Liver (tissue), 9 donors: ENCODE data around the gene LTA4H. TPM values are rescaled to one million over a fixed set of nuclear protein-coding genes. Genes with fewer than 3 reads are reported as not detected.

ENCODE experiments used
- DNase-seq: peaks from one replicate; pipeline ENCODE4 v3.0.0-alpha.2; 2017; ENCODE audit warnings: low spot score
- H3K27ac ChIP-seq, 2 donors: one replicate each; pipeline ENCODE4 v1.7.0; 2013; ENCODE audit warnings: inconsistent platforms in 2 of 2, low read length in 2 of 2, control low read depth in 1 of 2, low read depth in 1 of 2, mild to moderate bottlenecking in 1 of 2
- H3K27me3 ChIP-seq, 4 donors: one replicate each; pipeline versions ENCODE4 v1.6.1 to v1.7.0; 2013; ENCODE audit warnings: low read length in 3 of 4, inconsistent platforms in 1 of 4, mild to moderate bottlenecking in 1 of 4, moderate library complexity in 1 of 4; ENCODE audit not compliant: control insufficient read depth in 4 of 4, insufficient read depth in 4 of 4
- H3K36me3 ChIP-seq, 4 donors: one replicate each; pipeline versions ENCODE4 v1.6.1 to v1.7.0; 2013; ENCODE audit warnings: low read length in 3 of 4, mild to moderate bottlenecking in 3 of 4, low read depth in 1 of 4, moderate library complexity in 1 of 4; ENCODE audit not compliant: control insufficient read depth in 4 of 4, insufficient read depth in 3 of 4
- H3K4me1 ChIP-seq, 4 donors: one replicate each; pipeline versions ENCODE4 v1.6.1 to v1.7.0; 2013; ENCODE audit warnings: low read length in 3 of 4, mild to moderate bottlenecking in 3 of 4, moderate library complexity in 1 of 4; ENCODE audit not compliant: control insufficient read depth in 4 of 4, insufficient read depth in 4 of 4
- H3K4me3 ChIP-seq, 3 donors: one replicate each; pipeline versions ENCODE4 v1.6.1 to v1.7.0; 2013; ENCODE audit warnings: low read length in 3 of 3, control low read depth in 1 of 3, low read depth in 1 of 3, mild to moderate bottlenecking in 1 of 3
- H3K9ac ChIP-seq, 2 donors: one replicate each; pipeline ENCODE4 v1.7.0; 2013; ENCODE audit warnings: low read length in 2 of 2, mild to moderate bottlenecking in 2 of 2, moderate library complexity in 2 of 2, control low read depth in 1 of 2, low read depth in 1 of 2
- H3K9me3 ChIP-seq, 4 donors: one replicate each; pipeline versions ENCODE4 v1.6.1 to v1.7.0; 2013; ENCODE audit warnings: low read length in 3 of 4; ENCODE audit not compliant: control insufficient read depth in 4 of 4
- FOXA1 ChIP-seq: IDR thresholded peaks from 2 replicates; pipeline ENCODE4 v1.6.1; 2016; ENCODE audit warnings: antibody characterized with exemption
- GABPA ChIP-seq, 2 donors: IDR thresholded peaks in 1 of 2; conservative IDR thresholded peaks in 1 of 2; 2 replicates each; pipeline ENCODE4 v1.6.1; 2016; ENCODE audit warnings: antibody characterized with exemption in 2 of 2, mild to moderate bottlenecking in 1 of 2, moderate library complexity in 1 of 2
- NR2F2 ChIP-seq: IDR thresholded peaks from 2 replicates; pipeline ENCODE4 v1.6.1; 2016; ENCODE audit warnings: antibody characterized with exemption
- SP1 ChIP-seq: IDR thresholded peaks from 2 replicates; pipeline ENCODE4 v1.6.1; 2018; ENCODE audit warnings: antibody characterized with exemption, mild to moderate bottlenecking
- TAF1 ChIP-seq: conservative IDR thresholded peaks from 2 replicates; pipeline ENCODE4 v1.6.1; 2016; ENCODE audit warnings: antibody characterized with exemption, mild to moderate bottlenecking
- WGBS: extraction: QIAGEN DNeasy Blood & Tissue Kit; methylation state at CpG from one replicate; pipeline ENCODE4 v1.1.7; 2013; 5-methylcytosine and 5-hydroxymethylcytosine counted together
- polyA plus RNA-seq, 2 donors: library from polyadenylated mRNA; stranded (reverse) in 1 of 2; unstranded in 1 of 2; fragments of 200-250 nt in 1 of 2; fragments of >200 nt in 1 of 2; fragmentation: Nextera tagmentation in 1 of 2; extraction: Ambion mirVana in 1 of 2; gene quantifications; one replicate each; pipeline versions ENCODE4 v1.2.1 to v1.2.3, GENCODE V29; 2013 to 2015
- total RNA-seq, 2 donors: library from RNA; depleted of rRNA; stranded (reverse); fragments of >200 nt; gene quantifications; one replicate each; pipeline ENCODE4 v1.2.3, GENCODE V29; 2014
- TF ChIP-seq, protein P1 (sequence below): IDR thresholded peaks from 2 replicates; pipeline ENCODE4 v1.6.1; 2016; ENCODE audit warnings: antibody characterized with exemption, mild to moderate bottlenecking
- TF ChIP-seq, protein P2 (sequence below): fragments of 150-350 bp; IDR thresholded peaks from 2 replicates; pipeline ENCODE4 v1.5.1; 2017; ENCODE audit warnings: improper control_type of control experiment, low read depth, low read length; ENCODE audit not compliant: missing input control
- TF ChIP-seq, protein P3 (sequence below): IDR thresholded peaks from 2 replicates; pipeline ENCODE4 v1.6.1; 2016; ENCODE audit warnings: antibody characterized with exemption
- donor health status: healthy.
- donor health status: healthy.
- donor health status: healthy.
- donor health status: healthy.
- donor health status: healthy.

LTA4H gene
- total and polyA plus RNA-seq, 4 donors = 16.6 to 34.5 (median 20.9) TPM

- Histone ChIP-seq H3K27me3 (no peaks in the 10 kb centered on the region), H3K4me3 (no peak overlapping the region), H3K36me3 (no peaks in the 10 kb centered on the region), H3K9ac (no peak overlapping the region), H3K4me1 (peaks cover 0 to 4% (median 1%) of the 10 kb centered on the region in 4 donors), H3K27ac (peak overlapping the region; percentile 23 to 50), H3K9me3 (no peaks in the 10 kb centered on the region)
- no peak for DNase-seq
- 86% methylated on average over 5 of the region's 5 CpGs for WGBS
- TF ChIP-seq, protein P1, sequence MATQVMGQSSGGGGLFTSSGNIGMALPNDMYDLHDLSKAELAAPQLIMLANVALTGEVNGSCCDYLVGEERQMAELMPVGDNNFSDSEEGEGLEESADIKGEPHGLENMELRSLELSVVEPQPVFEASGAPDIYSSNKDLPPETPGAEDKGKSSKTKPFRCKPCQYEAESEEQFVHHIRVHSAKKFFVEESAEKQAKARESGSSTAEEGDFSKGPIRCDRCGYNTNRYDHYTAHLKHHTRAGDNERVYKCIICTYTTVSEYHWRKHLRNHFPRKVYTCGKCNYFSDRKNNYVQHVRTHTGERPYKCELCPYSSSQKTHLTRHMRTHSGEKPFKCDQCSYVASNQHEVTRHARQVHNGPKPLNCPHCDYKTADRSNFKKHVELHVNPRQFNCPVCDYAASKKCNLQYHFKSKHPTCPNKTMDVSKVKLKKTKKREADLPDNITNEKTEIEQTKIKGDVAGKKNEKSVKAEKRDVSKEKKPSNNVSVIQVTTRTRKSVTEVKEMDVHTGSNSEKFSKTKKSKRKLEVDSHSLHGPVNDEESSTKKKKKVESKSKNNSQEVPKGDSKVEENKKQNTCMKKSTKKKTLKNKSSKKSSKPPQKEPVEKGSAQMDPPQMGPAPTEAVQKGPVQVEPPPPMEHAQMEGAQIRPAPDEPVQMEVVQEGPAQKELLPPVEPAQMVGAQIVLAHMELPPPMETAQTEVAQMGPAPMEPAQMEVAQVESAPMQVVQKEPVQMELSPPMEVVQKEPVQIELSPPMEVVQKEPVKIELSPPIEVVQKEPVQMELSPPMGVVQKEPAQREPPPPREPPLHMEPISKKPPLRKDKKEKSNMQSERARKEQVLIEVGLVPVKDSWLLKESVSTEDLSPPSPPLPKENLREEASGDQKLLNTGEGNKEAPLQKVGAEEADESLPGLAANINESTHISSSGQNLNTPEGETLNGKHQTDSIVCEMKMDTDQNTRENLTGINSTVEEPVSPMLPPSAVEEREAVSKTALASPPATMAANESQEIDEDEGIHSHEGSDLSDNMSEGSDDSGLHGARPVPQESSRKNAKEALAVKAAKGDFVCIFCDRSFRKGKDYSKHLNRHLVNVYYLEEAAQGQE = no peak
- no peak for TF ChIP-seq FOXA1
These were observed 18.3 kb upstream of the LTA4H start for GRCh38 chr12:96053476-96054243.

DNA sequence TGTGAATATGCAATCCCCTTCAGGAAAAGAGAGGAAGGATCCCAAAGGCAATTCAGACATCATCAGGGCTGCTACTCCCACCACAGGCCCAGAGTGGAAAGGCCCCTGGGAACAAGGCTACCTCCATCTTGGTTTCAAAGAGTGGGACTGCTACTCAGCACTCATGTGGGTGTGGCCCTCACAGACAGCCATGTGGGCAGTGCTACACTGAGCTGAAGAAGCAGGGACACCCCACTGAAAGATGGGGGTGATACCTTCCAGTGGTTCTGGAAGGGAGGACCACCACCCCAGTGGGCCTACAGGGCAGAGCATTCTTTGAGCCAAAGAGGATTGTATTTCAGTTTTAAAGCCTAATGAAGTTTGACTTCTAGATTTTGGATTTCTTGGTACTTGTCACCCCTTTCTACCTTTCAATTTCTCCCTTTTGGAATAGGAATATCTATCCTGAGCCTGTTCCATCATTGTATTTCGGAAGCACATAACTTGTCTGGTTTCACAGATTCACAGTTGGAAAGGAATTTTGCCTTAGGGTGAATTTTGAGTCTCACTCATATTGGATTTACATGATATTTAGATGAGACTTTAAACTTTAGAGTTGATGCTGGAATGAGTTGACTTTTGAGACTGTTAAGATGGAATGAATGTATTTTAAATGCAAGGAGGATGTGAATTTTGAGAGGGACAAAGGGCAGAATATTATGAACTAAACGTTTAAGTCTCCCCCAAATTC, 16.5 kb upstream of the LTA4H start:
- no peaks in the 10 kb centered on the region for H3K9me3 ChIP-seq
- peaks cover 8 to 22% (median 19%) of the 10 kb centered on the region in 4 donors for H3K4me1 ChIP-seq
- no peak overlapping the region for H3K9ac ChIP-seq
- H3K27ac ChIP-seq = no peak overlapping the region
- no peaks in the 10 kb centered on the region for H3K36me3 ChIP-seq
- H3K27me3 ChIP-seq = no peaks in the 10 kb centered on the region
- H3K4me3 ChIP-seq = no peak overlapping the region
- no peak for DNase-seq
- TF ChIP-seq SP1 (no peak), GABPA (IDR thresholded peaks at IDR 0.05 in 1 of 2, conservative IDR thresholded peaks at IDR 0.05 in 1 of 2) (no peak), TAF1 (no peak), NR2F2 (no peak), FOXA1 (no peak)
- TF ChIP-seq, protein P2, sequence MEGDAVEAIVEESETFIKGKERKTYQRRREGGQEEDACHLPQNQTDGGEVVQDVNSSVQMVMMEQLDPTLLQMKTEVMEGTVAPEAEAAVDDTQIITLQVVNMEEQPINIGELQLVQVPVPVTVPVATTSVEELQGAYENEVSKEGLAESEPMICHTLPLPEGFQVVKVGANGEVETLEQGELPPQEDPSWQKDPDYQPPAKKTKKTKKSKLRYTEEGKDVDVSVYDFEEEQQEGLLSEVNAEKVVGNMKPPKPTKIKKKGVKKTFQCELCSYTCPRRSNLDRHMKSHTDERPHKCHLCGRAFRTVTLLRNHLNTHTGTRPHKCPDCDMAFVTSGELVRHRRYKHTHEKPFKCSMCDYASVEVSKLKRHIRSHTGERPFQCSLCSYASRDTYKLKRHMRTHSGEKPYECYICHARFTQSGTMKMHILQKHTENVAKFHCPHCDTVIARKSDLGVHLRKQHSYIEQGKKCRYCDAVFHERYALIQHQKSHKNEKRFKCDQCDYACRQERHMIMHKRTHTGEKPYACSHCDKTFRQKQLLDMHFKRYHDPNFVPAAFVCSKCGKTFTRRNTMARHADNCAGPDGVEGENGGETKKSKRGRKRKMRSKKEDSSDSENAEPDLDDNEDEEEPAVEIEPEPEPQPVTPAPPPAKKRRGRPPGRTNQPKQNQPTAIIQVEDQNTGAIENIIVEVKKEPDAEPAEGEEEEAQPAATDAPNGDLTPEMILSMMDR = no peak
- TF ChIP-seq, protein P1 = no peak
- TF ChIP-seq, protein P3, sequence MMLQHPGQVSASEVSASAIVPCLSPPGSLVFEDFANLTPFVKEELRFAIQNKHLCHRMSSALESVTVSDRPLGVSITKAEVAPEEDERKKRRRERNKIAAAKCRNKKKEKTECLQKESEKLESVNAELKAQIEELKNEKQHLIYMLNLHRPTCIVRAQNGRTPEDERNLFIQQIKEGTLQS = no peak
- WGBS = 83% methylated on average over 2 of the region's 2 CpGs
